GM21576 (cell line): ENCODE results near the gene BMP8B.
"Not testable (repeated sequence)": the region's sequence is repeated elsewhere in the genome, so short reads cannot be mapped to it uniquely, and the experiment has no call there.

Source experiments
- ATAC-seq: cut with Tn5 transposase; IDR thresholded peaks from one replicate; pipeline ENCODE4 v1.9.1; 2021; ENCODE audit warnings: mild to moderate bottlenecking, moderate library complexity; ENCODE audit not compliant: unreplicated experiment

BMP8B gene

DNA sequence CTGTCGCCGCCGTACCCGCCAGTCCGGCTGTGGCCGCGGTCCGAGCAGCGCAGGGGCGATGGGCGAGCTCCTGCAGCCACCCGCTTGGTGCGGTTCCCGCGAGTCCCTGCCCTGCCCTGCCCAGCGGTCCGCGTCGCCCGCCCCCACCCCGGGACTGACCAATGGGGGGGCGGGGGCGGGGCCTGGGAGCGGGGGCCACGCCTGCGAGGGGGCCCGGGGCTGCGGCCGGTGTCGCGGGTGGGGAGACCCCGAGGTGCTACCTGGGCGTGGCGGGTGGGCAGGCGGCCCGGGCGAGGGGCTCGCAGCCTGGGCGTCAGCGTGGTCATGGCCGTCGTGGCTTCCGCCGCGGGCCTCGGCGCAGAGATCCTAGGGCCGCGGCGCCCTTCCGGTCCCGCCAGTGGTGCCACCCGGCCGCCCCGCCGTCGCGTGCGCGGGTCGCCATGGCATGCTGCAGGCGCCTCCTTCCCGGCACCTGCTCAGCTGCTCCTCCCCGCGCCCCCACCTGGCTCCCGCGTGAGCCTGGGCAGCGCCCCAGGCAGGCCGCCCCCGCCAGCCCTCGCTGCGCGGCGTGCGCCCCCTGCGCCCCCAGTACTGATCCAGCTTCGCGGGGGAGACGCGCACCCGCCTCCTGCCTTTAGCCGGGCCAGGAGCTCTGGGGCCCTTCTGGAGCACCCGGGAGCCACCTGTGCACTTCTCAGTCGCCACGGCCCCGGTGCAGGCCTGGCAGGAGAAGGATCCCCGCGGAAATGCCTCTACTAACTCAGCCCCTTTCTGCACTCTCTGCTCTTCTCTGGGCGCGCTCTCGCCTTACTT is at the start of gene BMP8B:
TSS of gene BMP8B (minus strand) at position 108 of the 813 bp plus-strand sequence. CDS start 380 bp downstream, outside the sequence.
- peak; percentile 43 for ATAC-seq

GRCh38 chr1:39836595-39837110 is 48.0 kb upstream of the BMP8B start:
- ATAC-seq = no peak

GRCh38 chr1:39835935-39836594 is 47.4 kb upstream of the BMP8B start:
- no peak for ATAC-seq

GRCh38 chr1:39835110-39835509 is 46.4 kb upstream of the BMP8B start:
- no peak for ATAC-seq

DNA sequence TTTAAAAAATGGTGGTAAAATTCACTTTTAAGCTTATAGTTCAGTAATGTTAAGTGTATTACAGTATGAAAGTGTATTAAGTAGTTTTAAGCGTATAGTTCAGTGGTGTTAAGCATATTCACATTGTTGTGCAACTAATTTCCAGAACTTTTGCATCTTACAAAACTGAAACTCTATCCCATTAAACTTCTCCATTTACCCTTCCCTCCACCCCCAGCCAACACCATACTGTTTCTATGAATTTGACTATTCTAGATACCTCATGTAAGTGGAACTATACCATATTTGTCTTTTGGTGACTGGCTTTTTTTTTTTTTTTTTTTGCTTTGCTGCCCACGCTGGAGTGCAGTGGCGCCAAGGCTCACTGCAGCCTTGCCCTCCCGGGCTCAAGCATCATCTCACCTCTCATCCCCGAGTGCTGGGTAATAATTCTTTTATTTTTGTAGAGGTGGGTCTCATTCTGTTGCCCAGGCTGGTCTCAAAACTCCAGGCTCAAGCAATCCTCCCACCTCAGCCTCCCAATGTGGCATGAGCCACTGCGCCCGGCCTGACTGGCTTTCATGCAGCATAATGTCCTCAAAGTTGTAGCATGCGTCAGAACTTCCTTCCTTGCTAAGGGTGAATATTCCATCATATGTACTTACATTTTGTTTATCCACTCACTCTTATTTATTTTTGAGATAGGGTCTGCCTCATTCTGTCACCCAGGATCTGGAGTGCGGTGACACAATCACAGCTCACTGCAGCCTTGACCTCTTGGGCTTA is 45.1 kb upstream of the BMP8B start:
- no peak for ATAC-seq

DNA sequence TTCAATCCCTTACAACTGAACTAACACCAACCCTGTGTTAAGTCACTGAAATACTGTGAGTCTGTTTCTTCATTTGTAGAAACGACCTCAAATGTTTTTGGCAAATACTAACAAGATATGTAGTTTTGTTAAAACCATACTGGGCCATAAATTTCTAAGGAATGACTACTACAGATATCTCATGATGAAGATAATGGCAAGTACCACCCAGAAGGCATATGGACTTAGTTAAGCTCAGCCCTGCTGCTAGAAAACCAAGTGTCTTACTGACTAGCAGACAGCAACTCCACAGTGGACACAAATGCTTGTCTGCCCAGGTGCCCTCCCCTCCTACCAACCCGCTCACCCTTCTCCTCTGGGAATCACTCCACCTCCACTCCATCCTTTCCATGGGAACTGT is 44.5 kb upstream of the BMP8B start:
- ATAC-seq = no peak

GRCh38 chr1:39832294-39832693 is 43.6 kb upstream of the BMP8B start:
- no peak for ATAC-seq

- ATAC-seq = no peak
These were observed 41.3 kb upstream of the BMP8B start for GRCh38 chr1:39829791-39830533.

GRCh38 chr1:39828734-39829133 is 40.1 kb upstream of the BMP8B start:
- ATAC-seq = no peak

- ATAC-seq = not testable (repeated sequence)
These were observed 39.6 kb upstream of the BMP8B start for GRCh38 chr1:39828255-39828654.

GRCh38 chr1:39827201-39827600 is 38.5 kb upstream of the BMP8B start:
- ATAC-seq = no peak

- ATAC-seq = no peak
These were observed 37.9 kb upstream of the BMP8B start for GRCh38 chr1:39826583-39826982.

- no peak for ATAC-seq
These were observed 36.8 kb upstream of the BMP8B start for GRCh38 chr1:39825432-39825941.

DNA sequence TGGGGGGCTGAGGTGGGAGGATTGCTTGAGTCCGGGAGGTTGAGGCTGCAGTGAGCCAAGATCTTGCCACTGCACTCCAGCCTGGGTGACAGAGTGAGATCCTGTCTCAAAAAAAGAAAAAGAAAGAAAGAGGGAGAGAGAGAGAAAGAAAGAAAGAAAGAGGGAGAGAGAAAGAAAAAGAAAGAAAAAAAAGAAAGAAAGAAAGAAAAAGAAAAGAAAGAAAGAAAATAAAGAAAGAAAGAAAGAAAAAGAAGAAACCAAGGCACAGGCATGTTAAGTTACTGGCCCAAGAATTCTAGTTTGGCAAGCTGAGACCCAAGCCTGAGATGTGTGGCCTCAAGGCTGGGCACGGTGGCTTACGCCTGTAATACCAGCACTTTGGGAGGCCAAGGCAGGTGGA is 34.8 kb upstream of the BMP8B start:
- not testable (repeated sequence) for ATAC-seq

DNA sequence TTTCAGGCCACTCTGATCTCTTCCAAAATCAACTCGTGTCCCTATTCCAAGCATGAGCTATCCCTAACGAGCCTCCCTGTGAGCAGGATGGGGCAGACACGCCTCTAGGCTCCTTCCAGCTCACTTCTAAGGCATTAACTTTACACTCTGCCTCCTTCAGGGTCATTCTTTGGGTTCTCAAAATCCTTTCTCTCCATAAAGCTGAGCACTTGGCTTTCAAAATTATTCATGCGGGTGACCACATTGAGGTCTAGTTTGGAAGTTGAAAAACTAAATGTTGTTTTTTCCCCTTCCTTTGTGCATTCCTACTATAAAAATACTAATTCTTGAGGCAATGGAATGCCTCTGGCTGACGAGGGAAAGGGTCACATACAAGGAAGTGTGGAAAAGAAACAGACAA is 33.5 kb upstream of the BMP8B start:
- no peak for ATAC-seq

DNA sequence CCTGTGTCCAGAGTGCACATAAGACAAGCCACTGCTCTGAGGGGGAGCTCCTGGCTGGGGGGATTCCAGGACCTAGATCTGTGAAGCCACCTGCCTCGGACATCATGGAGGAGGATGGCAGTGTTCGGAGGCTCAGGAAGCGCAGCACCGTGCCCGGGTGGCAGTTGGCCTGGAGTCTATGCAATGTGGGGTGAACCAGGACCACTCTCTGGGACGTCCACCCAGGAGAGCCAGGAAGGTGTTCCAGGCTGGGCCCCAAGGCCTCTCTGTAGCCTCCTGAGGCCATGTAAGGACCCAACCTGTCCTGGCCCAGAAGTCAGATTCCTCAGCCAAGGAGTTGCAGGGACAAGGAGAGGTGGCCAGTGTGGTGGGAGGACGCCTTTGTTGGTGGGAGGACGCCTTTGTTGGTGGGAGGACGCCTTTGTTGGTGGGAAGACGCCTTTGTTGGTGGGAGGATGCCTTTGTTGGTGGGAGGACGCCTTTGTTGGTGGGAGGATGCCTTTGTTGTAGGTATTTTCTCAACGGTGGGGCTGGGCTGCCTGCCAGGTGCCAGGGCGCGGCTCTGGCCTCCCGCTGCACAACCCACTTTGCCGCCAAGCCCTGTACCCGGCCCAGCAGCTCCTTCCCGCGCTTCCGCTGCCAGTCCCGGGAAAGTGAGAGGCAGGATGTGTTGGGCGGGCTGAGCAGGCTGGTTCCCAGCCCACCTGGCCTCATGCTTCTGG is 30.6 kb upstream of the BMP8B start:
- no peak for ATAC-seq

DNA sequence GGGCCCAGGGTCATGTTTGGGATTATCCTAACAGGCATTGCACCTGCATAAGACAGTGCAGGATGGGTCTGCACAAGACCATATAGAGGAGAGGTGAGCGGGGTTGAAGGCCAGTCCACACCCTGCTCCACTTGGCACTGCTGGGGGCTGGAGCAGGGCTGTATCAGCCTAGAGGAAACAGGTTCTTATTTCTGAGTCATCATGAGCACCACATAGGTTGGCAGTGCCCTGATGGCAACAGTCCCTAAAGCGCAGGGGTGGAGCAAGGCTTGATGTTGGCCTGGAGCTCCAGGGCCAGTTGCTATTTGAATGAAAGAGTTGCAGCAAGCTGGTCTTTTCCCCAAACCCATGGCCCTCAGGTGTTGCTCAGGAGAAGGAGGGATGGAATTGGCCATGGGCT is 29.8 kb upstream of the BMP8B start:
- ATAC-seq = no peak

GRCh38 chr1:39817091-39817932 is 28.6 kb upstream of the BMP8B start:
- ATAC-seq = peak; percentile 70
